Lower leg skin (tissue), 3 donors: ENCODE data around the gene DIABLO.

Source experiments
- CTCF ChIP-seq, 3 donors: fragments of 450-650 bp; IDR thresholded peaks; one replicate each; pipeline ENCODE4 v1.5.1; 2016; ENCODE audit warnings: antibody characterized with exemption in 3 of 3, mild to moderate bottlenecking in 3 of 3, moderate library complexity in 2 of 3
- POLR2A ChIP-seq, 2 donors: fragments of 450-650 bp; IDR thresholded peaks; one replicate each; pipeline ENCODE4 v1.6.1; 2016 to 2017; ENCODE audit warnings: antibody characterized with exemption in 2 of 2, mild to moderate bottlenecking in 1 of 2, moderate library complexity in 1 of 2

DNA sequence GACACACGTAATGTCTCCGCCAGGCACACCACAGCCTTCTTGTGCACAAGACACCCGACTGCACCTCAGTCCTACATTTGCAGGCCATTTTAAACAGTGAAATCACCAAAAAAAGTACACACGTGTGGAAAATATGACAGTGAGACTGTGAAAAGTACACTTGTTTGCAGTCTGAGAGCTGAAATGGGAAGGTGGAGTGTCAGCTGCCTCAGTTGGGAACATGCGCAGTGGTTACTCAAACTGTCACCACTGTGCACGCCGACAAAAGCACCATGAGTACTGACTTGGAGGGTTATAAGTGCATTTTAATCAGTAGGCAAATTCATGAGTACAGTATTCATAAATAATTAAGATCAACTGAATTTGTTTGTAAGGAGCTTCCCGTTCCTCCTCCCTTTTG is 24.7 kb upstream of the DIABLO start:
- TF ChIP-seq POLR2A (IDR thresholded peaks at IDR 0.05) (no peak), CTCF (IDR thresholded peaks at IDR 0.05) (no peak)
